T-helper 22 cell (primary cell): ENCODE data around the gene NEB.

Experiments used
- DNase-seq: peaks from one replicate; pipeline ENCODE4 v3.0.0-alpha.2; 2020; ENCODE audit warnings: low read depth

Gene NEB

DNA sequence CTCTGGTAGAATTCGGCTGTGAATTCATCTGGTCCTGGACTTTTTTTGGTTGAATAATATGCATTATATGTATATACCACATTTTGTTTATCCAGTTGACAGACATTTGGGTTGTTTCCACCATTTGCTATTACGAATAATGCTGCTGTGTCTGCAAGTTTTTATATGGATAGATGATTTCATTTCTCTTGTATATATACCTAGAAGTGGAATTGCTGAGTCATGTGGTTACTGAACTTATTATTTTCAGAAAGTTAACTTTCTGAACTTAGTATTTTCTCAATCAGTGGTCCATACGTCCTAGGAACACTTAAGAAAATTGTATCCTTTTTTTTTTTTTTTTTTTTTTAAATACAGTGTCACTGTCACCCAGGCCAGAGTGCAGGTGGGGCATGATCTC is 261.3 kb downstream of the NEB start:
- DNase-seq: no peak

- DNase-seq: no peak
Observed at GRCh38 chr2:151470556-151470955, 263.7 kb downstream of the NEB start.

DNA sequence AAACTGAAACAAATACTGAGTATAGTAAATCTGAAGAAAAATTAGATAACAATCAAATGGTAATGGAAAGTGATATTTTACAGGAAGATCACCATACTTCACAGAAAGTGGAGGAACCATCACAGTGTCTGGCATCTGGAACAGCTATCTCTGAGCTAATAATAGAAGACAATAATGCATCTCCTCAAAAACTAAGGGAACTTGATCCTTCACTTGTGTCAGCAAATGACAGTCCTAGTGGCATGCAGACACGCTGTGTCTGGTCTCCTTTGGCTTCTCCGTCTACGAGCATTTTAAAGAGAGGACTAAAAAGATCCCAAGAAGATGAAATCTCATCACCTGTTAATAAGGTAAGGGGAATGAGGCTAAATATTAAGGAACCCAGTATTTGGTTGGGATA is 268.5 kb downstream of the NEB start:
- DNase-seq: no peak

DNA sequence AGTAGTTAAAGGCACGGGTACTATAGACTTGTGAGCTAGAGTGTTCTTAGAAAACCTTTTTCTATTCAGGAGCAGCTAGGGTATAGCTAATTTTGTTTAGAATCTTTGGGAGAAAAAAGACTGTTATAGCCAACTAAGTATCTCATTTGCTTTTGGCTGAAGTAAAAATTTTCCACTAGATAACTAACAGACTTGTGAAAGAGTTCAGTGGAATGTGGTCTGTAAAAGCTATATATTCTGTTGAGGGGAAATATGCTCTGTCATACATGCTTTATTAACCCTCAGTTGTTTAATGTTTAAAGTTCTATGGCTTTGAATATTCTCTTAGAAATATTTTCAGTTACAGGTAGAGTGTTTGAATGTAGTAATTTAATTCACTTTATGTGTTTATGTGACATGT is 274.9 kb downstream of the NEB start:
- no peak for DNase-seq

GRCh38 chr2:151439127-151439526 is 295.1 kb downstream of the NEB start:
- DNase-seq: no peak

- no peak for DNase-seq
Observed at GRCh38 chr2:151438506-151438905, 295.8 kb downstream of the NEB start.

- DNase-seq: no peak
Observed at GRCh38 chr2:151437630-151438029, 296.6 kb downstream of the NEB start.
